Fibroblast of skin of back (primary cell): ENCODE results near the gene POLE4.

Experiments
- DNase-seq: peaks from one replicate; pipeline ENCODE4 v3.0.0-alpha.2; 2013

POLE4 gene

DNA sequence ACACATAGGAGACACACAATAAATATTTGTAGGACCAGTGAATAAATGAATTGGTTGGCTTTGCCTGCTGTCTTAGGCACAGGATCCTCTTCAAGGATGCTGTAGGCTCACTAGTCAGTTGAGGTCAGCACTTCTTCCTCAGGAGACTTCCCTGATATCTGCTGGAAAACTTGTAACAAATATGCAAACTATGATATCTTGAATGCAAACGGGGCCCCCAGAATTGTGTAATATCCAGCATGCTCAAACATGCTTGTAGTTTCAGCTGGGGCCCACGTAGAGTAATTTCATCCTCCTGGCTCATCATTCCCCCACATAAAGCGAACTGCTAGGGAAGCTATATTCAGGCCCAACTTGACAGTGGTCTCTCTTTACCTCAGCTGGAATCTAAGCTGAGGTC, 43.6 kb downstream of the POLE4 start:
- no peak for DNase-seq

DNA sequence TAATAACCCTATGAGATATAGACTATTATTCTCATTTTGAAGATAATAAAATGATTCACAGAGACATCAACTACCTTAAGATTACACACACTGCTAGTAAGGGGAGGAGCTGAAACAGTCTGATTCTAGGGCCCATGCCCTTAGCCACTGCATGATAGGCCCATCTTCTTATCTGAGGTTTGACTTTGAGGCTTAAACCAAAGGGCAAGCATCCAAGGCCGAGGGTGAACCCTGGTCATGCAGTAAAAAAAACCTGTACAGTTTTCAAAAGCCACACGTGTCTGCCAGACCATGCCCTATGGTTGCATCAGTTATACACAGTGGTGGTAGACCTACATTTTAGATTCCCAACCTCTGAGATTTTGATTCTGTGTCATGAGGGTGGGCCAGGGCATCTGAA, 44.8 kb downstream of the POLE4 start:
- no peak for DNase-seq

DNA sequence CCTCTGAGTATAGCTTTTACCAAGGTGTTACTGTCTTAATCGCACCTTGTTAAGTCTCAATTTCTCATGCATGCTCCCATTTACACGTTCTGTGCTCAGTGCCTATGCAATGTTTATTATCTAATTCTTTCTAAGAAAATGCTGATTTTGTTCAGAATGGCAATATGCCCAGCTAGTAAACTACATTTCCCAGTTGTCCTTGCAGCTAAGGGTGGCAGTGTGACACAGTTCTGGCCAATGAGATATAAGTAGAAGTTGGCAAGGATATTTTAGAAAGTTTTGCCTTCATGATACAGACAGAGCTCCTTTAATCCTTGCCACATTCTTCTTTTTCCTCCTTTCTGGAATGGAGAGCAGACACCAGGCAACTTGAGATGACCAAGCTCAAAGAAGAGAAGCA, 45.3 kb downstream of the POLE4 start:
- no peak for DNase-seq

DNA sequence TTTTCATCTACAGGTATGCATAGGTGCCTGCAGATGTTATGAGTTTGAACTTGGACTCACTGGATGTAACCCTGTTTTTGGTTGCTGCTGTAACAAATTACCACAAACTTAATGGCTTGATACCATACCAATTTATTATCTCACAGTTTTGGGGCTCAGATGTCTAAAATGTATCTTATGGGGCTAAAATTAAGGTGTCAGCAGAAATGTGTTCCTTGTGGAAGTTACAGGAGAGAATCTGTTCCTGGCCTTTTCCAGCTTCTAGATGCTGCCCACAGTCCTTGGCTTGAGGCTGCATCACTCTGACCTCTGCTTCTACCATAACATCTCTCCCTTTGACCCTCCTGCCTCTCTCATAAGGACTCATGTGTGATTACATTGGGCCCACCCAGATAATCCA, 47.6 kb downstream of the POLE4 start:
- DNase-seq, result no peak

GRCh38 chr2:75007061-75007460, 48.6 kb downstream of the POLE4 start:
- DNase-seq, result peak; percentile 5

DNA sequence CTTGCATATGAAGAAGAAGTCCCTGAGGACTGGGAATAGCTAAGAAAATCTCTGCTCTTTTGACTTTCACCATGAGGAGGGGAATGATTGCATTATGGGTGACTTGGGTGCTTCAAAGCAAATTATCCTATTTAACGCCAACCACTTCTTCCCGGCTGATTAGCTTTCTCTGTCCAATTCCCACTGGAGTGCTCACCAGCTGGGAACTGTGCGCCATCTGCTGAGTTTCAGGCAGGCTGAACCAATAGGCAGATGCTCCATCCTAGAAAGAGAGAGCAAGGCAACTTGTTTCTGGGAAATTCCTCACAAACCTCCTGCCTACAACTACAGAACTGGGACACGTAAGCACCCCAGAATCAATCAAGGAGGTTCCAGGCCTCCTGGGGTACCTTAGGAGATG, 49.4 kb downstream of the POLE4 start:
- no peak for DNase-seq

DNA sequence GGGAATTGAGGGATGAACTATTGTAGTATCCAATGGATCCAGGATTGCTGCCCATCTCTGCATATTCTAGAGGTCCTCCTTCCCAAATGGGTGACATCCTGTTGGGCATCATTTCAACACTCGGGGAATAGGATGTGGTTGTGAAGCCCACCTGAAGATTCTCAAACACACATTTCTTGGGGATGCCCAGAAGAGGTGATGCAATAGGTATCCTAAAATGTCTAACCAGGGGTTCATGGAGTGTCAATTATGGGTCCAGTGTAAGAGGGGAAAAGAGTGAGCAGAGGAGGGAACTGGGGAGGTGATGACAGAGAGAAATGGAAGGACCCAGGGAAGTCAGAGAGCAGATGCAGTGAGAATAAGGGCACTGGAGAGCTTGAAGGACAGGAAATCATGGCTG, 52.1 kb downstream of the POLE4 start:
- no peak for DNase-seq

DNA sequence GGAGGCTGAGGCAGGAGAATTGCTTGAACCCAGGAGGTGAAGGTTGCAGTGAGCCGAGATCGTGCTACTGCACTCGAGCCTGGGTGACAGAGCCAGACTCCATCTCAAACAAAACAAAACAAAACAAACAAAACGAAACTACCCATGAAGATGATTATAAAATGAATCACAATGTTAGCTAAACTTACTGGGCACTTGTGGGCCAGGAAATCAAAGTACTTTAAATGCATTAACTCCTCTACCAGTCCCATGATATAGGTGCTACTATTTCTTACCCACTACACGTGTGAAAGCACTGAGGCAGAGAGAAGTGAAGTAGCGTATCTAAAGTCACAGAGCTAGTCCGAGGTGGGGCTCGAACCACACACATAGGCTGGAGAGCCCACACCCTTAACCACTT, 53.6 kb downstream of the POLE4 start:
- no peak for DNase-seq

- no peak for DNase-seq
These were observed 59.7 kb downstream of the POLE4 start for GRCh38 chr2:75018162-75018561.
